ENCODE measurements around the gene CFAP46.
A peak's percentile ranks its signal among the peaks of the same experiment; 100 is the strongest.

Gene CFAP46

DNA sequence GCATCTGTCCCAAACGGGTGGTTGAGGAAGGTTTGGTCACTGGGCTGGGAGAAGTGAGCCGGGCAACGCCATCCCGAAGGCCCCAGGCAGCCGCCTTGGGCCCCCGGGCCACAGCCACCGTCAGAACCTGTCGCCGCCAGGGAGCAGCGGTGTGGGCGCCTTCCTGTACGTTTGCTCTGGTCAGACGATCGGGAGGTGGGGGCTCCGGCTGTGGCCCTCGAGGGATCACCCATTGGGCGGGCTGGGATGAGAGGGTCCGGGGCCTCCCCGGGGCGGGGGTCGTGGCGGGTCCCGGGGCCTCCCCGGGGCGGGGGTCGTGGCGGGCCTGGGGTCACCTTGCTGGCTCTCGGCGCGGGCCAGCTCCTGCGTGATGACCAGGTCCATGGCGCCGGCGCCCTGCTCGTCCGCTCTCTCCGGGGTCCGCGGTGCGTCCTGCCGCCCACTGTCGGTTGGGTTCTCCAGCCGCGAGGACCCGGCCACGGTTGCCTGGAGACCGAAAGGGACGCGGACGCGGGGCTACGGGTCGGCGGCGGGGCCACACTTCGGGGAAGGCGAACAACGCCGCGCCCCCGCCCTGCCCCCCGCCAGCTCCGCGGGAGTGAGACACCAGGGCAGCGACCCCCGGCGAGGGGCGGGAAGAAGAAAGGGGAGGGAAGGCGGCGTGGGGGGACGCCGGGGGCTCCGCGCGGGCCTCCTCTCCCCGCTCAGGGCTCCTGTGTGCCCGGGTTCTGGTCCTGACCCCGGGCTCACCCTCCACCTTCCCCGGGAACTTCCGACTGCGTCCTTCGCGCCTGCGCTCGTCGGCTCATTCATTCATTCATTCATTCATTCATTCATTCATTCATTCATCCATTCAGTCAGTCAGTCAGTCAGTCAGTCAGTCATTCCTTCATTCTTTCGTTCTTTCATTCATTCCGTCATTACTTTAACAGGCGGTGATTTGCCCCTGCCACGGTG lies at the start of gene CFAP46:
TSS of gene CFAP46 (minus strand) at position 470 of the 957 bp plus-strand sequence. CDS start at position 384, 86 bp downstream.
- no CpG with 5 or more reads among the region's 90 CpGs for WGBS (ENCODE audit: insufficient coverage, insufficient read length)
- Histone ChIP-seq H3K27me3 (ENCODE audit: control insufficient read depth, insufficient read depth, low read length) (no peaks in the 10 kb centered on the region), H3K27ac (ENCODE audit: low read length) (no peak within 1 kb of the TSS), H3K9me3 (ENCODE audit: control insufficient read depth, insufficient read depth, low read length) (no peaks in the 10 kb centered on the region), H3K36me3 (ENCODE audit: control insufficient read depth, insufficient read depth, low read length) (no peaks in the 10 kb centered on the region), H3K4me1 (ENCODE audit: control insufficient read depth, insufficient read depth, low read length) (peaks cover 1% of the 10 kb centered on the region; the same call in 1 of the 2 replicates), H3K4me3 (ENCODE audit: low read length) (peak within 1 kb of the TSS; percentile 28; the same call in 1 of the 2 replicates)
- no peak for DNase-seq (ENCODE audit: low read depth, low spot score)

DNA sequence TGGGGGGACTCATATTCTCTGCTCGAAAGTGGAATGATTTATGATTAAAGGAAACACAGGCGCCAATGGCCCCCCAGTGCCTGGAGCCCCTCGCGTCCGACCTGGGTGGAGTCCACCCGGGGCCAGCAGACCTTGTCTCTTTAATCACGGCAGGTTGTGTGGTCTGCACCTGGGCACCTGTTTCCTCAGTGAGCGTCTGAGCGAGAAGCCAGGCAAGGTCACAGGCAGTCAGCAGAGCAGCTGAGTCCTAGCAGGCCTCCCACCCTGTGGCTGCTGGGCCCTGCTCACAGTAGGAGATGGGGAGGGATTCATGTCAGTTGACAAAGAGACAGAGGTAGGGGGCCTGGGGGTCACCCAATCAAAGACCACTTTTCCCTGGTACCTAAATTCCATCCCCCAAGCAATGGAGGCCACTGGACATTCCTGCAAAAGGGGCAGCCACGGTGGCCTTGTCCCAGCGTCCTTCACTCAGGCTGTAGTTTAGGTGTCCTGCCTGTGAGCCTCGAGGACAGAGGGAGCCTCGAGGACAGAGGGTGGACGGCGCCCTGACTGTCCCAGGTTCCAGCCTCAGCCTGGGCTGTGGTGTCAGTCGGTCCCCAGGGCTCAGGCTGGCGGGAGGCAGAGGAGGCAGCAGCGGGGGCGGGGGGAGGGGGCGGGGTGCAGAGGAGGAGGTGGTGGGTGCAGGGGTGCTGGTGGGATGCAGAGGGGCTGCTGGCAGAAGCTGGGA lies 49.5 kb upstream of the CFAP46 start:
- no peak overlapping the region for H3K27ac ChIP-seq (ENCODE audit: low read length)
- no peaks in the 10 kb centered on the region for H3K36me3 ChIP-seq (ENCODE audit: control insufficient read depth, insufficient read depth, low read length)
- DNase-seq (ENCODE audit: low read depth, low spot score), result no peak
- WGBS (ENCODE audit: insufficient coverage, insufficient read length), result no CpG with 5 or more reads among the region's 20 CpGs
- H3K27me3 ChIP-seq (ENCODE audit: control insufficient read depth, insufficient read depth, low read length), result no peaks in the 10 kb centered on the region
- no peak overlapping the region for H3K4me3 ChIP-seq (ENCODE audit: low read length)
- H3K9me3 ChIP-seq (ENCODE audit: control insufficient read depth, insufficient read depth, low read length), result no peaks in the 10 kb centered on the region
- no peaks in the 10 kb centered on the region; the same call in 1 of the 2 replicates for H3K4me1 ChIP-seq (ENCODE audit: control insufficient read depth, insufficient read depth, low read length)

DNA sequence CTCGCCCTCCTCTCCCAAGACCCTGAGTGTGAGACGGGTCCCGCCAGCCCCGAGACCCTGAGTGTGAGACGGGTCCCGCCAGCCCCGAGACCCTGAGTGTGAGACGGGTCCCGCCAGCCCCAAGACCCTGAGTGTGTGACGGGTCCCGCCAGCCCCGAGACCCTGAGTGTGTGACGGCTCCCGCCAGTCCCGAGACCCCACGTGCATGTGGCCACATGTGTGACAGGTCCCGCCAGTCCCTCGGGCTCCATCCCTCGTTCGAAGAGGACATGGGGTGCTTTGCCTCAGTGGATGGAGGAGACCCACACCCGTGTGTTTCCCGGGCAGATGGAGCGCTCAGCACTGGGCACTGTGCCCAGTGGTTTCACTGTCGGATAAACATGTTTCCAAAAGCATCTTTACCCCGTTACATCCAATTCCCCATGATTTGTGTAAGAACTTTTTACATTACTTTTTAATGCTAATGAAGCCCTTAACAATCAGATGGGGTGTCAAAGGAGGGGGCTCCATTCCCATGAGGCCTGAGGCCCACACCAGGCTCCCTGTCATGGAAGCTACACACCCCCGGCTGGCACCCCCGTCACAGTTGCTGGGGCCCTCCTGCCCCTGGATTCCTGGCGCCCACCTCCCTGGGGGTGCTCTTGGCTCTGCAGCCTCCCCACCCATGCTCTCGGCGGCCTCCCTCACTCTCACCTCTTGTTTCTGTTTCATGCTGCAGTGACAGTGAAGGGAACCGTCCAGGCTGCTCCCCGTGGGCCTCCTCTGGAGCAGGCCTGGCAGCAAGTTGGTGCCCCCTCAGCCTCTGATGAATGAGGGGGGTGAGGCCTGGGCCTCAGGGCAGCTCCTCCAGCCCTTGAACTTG lies 48.5 kb upstream of the CFAP46 start:
- no CpG with 5 or more reads among the region's 32 CpGs for WGBS (ENCODE audit: insufficient coverage, insufficient read length)

DNA sequence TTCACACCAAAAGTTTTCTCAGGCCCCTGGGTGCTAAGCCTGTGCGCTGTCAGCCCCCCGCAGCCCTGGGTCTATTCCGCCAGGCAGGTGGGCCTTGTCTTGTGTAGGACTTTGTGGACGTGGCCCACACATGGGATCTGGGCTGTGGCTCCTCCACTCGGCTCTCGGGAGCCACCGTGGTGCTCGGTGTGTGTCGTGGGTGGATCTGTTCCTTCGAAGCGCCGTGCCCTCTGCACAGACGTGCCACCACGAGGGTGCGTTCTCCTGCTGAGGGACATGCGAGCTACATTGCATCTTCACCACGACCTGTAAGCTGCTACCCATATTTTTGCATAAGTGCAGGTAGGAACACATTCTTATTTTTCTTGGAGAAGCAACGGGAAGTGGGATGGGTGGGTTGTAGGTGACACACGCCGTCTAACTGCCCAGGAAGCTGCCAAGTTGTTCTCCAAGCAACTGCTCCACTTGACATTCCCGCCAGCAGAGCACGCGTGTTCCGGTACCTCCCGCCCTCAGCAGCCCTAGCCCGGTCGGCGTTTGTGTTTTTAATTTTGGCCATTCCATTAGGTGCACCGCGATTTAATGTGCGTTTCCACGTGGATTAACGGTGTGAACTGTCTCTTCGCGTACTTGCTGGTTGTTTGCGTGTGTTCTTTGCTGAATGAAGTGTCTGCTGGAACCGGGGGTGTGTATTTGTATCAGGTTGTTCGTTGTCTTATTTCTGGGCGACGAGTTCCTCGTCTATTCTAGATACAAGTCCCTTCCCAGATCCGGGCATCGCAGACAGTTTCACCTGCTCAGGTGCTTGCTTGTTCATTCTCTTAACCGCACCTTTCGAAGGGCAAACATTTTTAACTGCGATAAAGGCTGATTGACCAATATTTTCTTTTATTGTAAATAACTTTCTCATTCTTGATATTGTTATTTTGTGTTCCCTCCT lies 47.4 kb upstream of the CFAP46 start:
- no peak for DNase-seq (ENCODE audit: low read depth, low spot score)
- H3K4me1 ChIP-seq (ENCODE audit: control insufficient read depth, insufficient read depth, low read length), result no peaks in the 10 kb centered on the region; the same call in 1 of the 2 replicates
- H3K4me3 ChIP-seq (ENCODE audit: low read length), result no peak overlapping the region
- WGBS (ENCODE audit: insufficient coverage, insufficient read length), result no CpG with 5 or more reads among the region's 46 CpGs
- H3K36me3 ChIP-seq (ENCODE audit: control insufficient read depth, insufficient read depth, low read length), result no peaks in the 10 kb centered on the region
- no peaks in the 10 kb centered on the region for H3K9me3 ChIP-seq (ENCODE audit: control insufficient read depth, insufficient read depth, low read length)
- H3K27me3 ChIP-seq (ENCODE audit: control insufficient read depth, insufficient read depth, low read length), result no peaks in the 10 kb centered on the region
- no peak overlapping the region for H3K27ac ChIP-seq (ENCODE audit: low read length)

More for the DNA sequence above, 48.5 kb upstream of the CFAP46 start:
- no peaks in the 10 kb centered on the region for H3K36me3 ChIP-seq (ENCODE audit: control insufficient read depth, insufficient read depth, low read length)
- H3K4me3 ChIP-seq (ENCODE audit: low read length), result no peak overlapping the region
- H3K9me3 ChIP-seq (ENCODE audit: control insufficient read depth, insufficient read depth, low read length), result no peaks in the 10 kb centered on the region
- H3K27me3 ChIP-seq (ENCODE audit: control insufficient read depth, insufficient read depth, low read length), result no peaks in the 10 kb centered on the region
- no peak for DNase-seq (ENCODE audit: low read depth, low spot score)
- H3K27ac ChIP-seq (ENCODE audit: low read length), result no peak overlapping the region
- H3K4me1 ChIP-seq (ENCODE audit: control insufficient read depth, insufficient read depth, low read length), result no peaks in the 10 kb centered on the region; the same call in 1 of the 2 replicates

DNA sequence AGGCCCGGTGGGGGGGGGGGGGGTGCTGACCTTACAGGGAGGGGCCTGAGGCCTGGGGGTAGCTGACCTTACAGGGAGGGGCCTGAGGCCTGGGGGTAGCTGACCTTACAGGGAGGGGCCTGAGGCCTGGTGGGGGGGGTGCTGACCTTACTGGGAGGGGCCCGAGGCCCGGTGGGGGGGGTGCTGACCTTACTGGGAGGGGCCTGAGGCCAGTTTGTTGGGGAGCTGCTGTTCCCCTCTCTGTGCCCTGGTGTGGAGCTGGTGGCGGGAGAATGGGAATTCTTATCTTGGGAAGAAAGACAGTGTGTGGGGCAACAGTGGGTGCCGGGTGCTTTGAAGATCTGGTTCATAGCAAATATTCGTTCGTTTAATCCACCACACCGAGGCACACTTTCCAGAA lies 46.6 kb upstream of the CFAP46 start:
- Histone ChIP-seq H3K36me3 (ENCODE audit: control insufficient read depth, insufficient read depth, low read length) (no peaks in the 10 kb centered on the region), H3K4me3 (ENCODE audit: low read length) (no peak overlapping the region), H3K27me3 (ENCODE audit: control insufficient read depth, insufficient read depth, low read length) (no peaks in the 10 kb centered on the region), H3K9me3 (ENCODE audit: control insufficient read depth, insufficient read depth, low read length) (no peaks in the 10 kb centered on the region), H3K4me1 (ENCODE audit: control insufficient read depth, insufficient read depth, low read length) (no peaks in the 10 kb centered on the region; the same call in 1 of the 2 replicates), H3K27ac (ENCODE audit: low read length) (no peak overlapping the region)
- DNase-seq (ENCODE audit: low read depth, low spot score), result no peak
- WGBS (ENCODE audit: insufficient coverage, insufficient read length), result no CpG with 5 or more reads among the region's 8 CpGs

DNA sequence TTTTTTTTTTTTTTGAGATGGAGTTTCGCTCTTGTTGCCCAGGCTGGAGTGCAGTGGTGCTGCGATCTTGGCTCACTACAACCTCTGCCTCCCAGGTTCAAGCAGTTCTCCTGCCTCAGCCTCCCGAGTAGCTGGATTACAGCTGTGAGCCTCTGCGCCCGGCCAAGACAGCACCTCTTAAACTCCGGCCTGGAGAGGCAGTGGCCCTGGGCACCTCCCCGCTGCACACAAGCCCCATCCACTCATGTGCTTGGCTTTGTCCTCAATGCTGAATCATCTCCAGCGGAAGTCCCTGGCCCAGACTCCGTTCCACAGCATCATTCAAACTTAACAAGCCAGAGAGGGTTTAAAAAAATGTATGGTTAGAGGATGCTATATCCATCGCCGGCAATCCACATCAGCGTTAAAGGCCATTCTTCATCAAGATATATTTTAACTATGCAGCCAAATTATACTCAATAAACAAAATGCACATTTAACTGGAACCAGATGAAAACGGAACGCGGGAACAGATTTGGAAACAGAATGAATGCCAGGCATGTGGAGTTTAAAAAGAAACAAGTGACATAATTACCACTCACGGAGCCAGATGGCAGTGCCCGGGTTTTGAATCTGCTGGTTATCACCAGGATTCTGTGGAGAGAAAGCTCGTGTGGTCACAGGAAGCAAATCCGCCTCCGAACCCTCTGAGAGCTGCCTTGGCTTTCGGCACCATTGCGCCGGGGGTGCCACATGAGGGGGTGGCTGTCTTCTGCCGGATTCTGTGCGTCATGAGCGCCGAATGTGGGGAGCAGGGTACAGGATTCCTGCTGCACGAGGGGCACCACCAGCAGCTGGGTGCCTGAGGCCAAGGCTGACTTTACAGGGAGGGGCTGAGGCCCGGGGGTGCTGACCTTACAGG lies 45.6 kb upstream of the CFAP46 start:
- DNase-seq (ENCODE audit: low read depth, low spot score), result no peak
- no peaks in the 10 kb centered on the region; the same call in 1 of the 2 replicates for H3K4me1 ChIP-seq (ENCODE audit: control insufficient read depth, insufficient read depth, low read length)
- H3K27me3 ChIP-seq (ENCODE audit: control insufficient read depth, insufficient read depth, low read length), result no peaks in the 10 kb centered on the region
- no peak overlapping the region for H3K27ac ChIP-seq (ENCODE audit: low read length)
- no peaks in the 10 kb centered on the region for H3K36me3 ChIP-seq (ENCODE audit: control insufficient read depth, insufficient read depth, low read length)
- no peaks in the 10 kb centered on the region for H3K9me3 ChIP-seq (ENCODE audit: control insufficient read depth, insufficient read depth, low read length)
- H3K4me3 ChIP-seq (ENCODE audit: low read length), result no peak overlapping the region
- WGBS (ENCODE audit: insufficient coverage, insufficient read length), result no CpG with 5 or more reads among the region's 29 CpGs

DNA sequence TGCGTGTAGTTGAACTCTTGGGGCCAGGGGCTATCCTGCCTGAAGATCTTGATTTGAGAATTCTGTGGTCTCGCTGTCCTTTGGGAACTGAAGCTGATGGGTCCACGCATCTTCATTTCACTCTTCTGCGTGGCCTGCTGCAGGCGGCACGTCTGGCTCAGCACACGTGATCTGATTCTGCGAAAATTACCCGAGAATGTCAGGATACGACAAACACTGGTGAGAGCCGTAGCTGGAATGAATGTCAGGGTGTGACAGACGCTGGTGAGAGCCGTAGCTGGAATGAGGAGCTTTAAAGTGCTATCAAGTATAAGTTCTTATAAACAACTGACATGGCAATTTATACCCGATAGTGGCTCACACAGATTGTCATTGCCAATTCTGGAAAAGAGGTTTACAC lies 44.6 kb upstream of the CFAP46 start:
- Histone ChIP-seq H3K9me3 (ENCODE audit: control insufficient read depth, insufficient read depth, low read length) (no peaks in the 10 kb centered on the region), H3K4me1 (ENCODE audit: control insufficient read depth, insufficient read depth, low read length) (no peaks in the 10 kb centered on the region; the same call in 1 of the 2 replicates), H3K36me3 (ENCODE audit: control insufficient read depth, insufficient read depth, low read length) (no peaks in the 10 kb centered on the region), H3K27ac (ENCODE audit: low read length) (no peak overlapping the region), H3K4me3 (ENCODE audit: low read length) (no peak overlapping the region), H3K27me3 (ENCODE audit: control insufficient read depth, insufficient read depth, low read length) (no peaks in the 10 kb centered on the region)
- no peak for DNase-seq (ENCODE audit: low read depth, low spot score)
- no CpG with 5 or more reads among the region's 14 CpGs for whole genome bisulfite sequencing (ENCODE audit: insufficient coverage, insufficient read length)

DNA sequence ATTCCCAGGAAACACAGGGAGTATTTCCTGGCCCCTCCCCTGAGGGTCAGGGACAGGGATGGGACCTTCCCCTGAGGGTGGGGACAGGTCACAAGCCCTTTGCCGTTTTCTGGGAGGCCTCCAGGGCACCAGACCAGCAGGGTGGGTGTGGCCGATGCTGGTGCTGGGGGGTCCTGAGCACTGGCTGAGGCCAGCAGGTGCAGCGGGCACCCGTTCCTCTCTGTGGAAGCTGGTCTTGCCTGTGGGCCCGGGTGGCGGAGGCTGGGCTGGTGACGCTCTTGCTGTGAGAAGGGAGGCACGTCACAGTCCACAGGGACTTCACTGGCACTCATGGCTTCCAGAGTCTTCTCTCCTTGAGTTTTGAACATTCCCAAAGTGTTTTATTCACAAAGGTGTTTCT lies 44.2 kb upstream of the CFAP46 start:
- Histone ChIP-seq H3K27me3 (ENCODE audit: control insufficient read depth, insufficient read depth, low read length) (no peaks in the 10 kb centered on the region), H3K36me3 (ENCODE audit: control insufficient read depth, insufficient read depth, low read length) (no peaks in the 10 kb centered on the region), H3K4me1 (ENCODE audit: control insufficient read depth, insufficient read depth, low read length) (no peaks in the 10 kb centered on the region; the same call in 1 of the 2 replicates), H3K4me3 (ENCODE audit: low read length) (no peak overlapping the region), H3K9me3 (ENCODE audit: control insufficient read depth, insufficient read depth, low read length) (no peaks in the 10 kb centered on the region), H3K27ac (ENCODE audit: low read length) (no peak overlapping the region)
- DNase-seq (ENCODE audit: low read depth, low spot score), result no peak
- WGBS (ENCODE audit: insufficient coverage, insufficient read length), result no CpG with 5 or more reads among the region's 8 CpGs

Data from iPS DF 6.9 (cell line).